ENCODE measurements around the gene ARPC5. TPM values are rescaled to one million over a fixed set of nuclear protein-coding genes. Genes with fewer than 3 reads are reported as not detected.
"Not testable (repeated sequence)": the region's sequence is repeated elsewhere in the genome, so short reads cannot be mapped to it uniquely, and the experiment has no call there.

Gene ARPC5
- total RNA-seq: 10 to 100 TPM; 62.0 to 71.4 TPM
- long read RNA-seq, full-length matches to known transcripts: 101 of 121 reads
- long read RNA-seq, partial matches to known transcripts: 19 of 121 reads
- long read RNA-seq, other reads (novel, unspliced or antisense): 1 of 121 reads

- ATAC-seq (peak; percentile 97), DNase-seq (peak; percentile 98)
Measured at GRCh38 chr1:183635606-183636333, at the start of gene ARPC5. TSS of gene ARPC5 (minus strand) at chr1:183635783. CDS start at chr1:183635659, 124 bp downstream.

DNA sequence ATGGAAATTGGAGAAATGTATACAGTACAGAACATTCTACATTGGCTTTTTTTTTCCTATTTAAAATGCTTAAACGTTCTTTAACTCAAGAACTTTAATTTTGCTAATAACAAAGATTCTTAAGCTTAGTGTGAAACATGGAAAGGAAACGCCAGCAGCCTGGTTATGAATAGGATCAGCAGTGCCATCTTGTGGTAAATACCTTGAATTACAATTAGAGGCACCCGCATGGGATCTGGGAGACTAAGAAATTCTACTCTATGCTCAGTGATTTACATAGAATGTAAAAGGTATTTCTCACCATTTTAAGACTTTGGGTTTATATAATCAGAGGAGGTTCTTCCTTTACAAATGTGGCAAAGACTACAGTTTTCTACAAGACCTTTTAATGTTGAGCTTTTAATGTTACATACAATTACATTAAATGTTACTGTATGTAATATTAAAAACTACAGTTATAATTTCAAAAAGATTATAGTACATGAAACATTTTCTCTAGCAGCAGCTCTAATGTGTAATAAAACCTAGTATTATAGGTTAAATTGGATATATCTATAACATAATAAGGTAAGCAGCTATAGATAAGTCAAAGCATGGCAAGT, 49.6 kb upstream of the ARPC5 start:
- intact Hi-C loops (cut with DNase I): no loop called here
- no peak for DNase-seq

More at GRCh38 chr1:183635606-183636333, at the start of gene ARPC5:
- intact Hi-C loops (cut with DNase I): no loop called here

DNA sequence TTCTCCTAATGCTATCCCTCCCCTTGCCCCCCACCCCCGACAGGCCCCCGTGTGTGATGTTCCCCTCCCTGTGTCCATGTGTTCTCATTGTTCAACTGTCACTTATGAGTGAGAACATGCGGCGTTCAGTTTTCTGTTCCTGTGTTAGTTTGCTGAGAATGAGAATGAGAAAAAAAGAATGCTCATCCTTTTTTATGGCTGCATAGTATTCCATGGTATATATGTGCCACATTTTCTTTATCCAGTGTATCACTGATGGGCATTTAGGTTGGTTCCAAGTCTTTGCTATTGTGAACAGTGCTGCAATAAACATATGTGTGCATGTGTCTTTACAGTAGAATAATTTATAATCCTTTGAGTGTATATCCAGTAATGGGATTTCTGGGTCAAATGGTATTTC, 43.8 kb upstream of the ARPC5 start:
- ATAC-seq; DNase-seq; intact Hi-C loops (cut with DNase I): not testable (repeated sequence)

More for the DNA sequence above, 49.6 kb upstream of the ARPC5 start:
- ATAC-seq: peak in 1 of 2 donors; percentile 70

DNA sequence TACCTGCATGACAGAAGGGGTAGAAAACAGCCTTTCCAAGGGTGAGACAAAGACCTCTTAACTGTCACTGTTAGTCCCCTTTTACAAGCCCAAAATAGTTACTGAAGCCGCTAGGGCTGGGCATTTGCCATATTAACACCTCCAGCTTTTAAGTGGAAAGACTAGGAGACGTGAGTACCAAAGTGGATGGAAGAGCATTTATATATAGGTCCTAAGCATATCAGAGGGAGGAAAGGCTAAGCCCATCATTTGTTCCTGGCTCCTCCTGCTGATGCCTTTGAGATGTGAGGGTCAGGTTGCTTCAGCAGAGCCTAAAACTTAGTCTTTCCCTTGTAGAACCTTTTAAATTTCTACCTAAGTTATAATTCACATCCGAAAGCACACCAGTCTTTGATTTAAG, 43.2 kb upstream of the ARPC5 start:
- DNase-seq: no peak
- intact Hi-C loops (cut with DNase I): no loop called here
- ATAC-seq: no peak

DNA sequence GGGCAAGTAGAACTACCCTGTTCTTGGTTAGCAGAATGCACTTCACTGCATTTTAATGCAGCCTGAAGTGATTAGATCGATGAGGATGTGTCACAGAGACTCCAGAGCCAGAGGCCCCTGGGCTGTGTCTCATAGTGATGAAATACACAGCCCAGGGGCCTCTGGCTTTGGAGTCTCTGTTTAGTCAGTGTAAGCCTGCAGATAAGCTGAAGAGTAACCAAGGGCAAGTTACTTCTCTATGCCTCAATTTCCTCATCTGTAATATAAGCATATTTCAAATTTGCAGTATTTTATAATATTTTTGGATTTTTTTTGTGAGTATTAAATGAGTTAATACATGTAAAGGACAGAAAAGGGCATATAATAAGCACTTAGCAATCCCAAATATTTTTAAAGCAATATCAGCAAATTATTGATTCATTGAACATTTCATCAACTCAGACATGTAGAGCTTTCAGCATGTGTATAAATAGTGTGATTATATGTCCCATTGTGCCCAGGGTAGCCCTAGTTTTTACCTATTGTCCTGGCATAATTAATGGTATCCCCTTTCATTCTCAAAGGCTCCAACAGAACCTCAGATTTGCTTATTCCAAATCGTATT, 41.1 kb upstream of the ARPC5 start:
- no peak for DNase-seq
- intact Hi-C loops (cut with DNase I): no loop called here
- peak in 1 of 2 donors; percentile 39 for ATAC-seq

DNA sequence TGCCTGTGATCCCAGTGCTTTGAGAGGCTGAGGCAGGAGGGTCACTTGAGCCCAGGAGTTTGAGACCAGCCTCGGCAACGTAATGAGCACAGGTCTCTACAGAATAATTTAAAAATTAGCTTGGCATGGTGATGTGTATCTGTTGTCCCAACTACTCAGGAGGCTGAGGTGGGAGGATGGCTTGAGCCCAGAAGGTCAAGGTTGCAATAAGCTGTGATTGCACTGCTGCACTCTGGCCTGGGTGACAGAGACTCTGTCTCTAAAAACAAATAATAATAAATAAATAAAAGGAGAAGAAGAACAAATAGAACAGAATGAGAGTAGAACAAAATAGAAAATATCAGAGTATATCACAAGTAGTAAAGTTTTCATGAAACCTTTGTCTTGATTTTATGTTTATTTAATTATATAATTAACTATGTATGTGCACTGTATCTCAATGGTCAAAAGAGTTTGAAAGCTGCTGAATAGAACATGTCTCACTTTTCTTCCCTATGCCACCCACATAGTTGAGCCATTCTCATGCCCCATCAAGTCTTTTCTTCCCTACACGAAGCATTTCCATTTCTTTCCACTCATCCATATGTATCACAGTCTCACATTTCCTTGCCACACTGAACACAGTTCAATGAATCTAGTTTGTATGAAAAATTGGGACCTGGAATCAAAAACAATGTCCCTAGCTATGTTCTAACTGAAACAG, 40.5 kb upstream of the ARPC5 start:
- intact Hi-C loops (cut with DNase I): no loop called here
- ATAC-seq: no peak
- DNase-seq: no peak

DNA sequence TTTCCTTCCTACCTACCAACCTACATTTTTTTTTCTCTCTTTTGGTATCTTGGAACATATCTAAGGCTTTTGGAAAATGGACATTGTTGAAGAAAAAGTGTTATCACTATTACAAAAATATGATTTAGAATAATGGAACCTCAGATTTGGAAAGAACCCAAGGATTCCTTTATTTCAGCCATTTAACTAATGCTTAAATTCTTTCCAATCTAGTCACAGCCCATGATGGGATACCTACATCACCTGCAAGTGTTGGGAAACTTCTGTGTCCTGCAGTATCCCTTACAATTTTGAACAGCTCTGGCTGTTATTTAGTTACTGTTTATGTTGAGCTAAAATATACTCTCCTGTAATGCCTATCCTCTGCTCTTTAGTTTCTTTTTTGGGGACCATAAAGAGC, 39.8 kb upstream of the ARPC5 start:
- intact Hi-C loops (cut with DNase I): no loop called here
- ATAC-seq: no peak
- DNase-seq: no peak

DNA sequence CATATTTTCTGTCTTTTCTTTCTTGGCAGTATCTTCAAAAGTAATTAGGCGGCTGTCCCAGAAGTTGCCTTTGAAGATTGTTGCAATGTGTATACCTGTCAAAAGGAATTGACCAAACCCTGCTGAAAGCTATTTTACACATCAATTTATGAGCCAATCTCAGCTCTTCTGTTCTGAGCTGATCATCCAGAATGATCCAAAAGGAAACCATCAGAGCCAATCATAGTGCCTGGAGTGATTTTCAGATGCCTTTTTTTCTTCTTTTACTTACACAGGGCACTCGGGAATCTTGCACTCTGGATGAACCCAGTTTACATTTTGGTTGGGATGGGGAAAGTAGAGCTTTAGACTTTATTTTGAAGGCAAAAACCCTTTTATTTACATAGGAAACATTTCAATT, 39.3 kb upstream of the ARPC5 start:
- DNase-seq (no peak), ATAC-seq (no peak)
- intact Hi-C loops (cut with DNase I): no loop called here

GRCh38 chr1:183674339-183674738, 38.8 kb upstream of the ARPC5 start:
- DNase-seq (no peak), ATAC-seq (peak in 1 of 2 donors; percentile 65)
- intact Hi-C loops (cut with DNase I): no loop called here

DNA sequence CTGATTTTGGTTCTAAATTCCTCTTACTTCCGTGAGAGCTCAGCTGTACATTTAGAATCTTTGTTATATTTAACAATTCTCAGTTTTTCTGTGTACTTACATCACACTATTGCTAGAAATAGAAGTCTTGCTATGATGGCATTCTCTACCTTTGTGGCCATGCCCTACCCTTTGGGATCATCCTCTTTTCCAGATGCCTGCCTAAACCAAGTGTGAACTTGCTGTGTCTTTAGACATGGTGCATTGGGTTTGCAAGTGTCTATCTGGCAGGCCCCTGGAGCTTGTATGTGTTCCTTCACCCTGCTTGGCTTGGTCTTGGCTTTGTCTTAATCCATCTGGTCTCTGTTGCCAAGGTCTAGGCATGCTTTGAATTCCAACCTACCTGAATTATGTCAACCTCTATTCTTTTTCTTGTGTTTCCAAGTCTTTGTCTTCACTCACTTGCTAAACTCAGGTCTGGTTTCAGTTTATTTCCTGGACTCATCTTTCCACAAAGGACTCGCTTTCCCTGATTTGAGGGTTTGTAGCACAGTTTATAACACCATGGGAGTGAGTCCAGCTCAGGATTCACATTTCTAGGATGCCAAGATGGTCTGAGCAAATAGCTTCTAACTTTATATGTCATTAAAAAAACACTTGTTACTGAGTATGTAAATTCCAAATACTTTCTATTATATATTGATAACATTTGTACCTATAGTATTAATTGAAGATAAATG, 38.2 kb upstream of the ARPC5 start:
- ATAC-seq (no peak), DNase-seq (no peak)
- intact Hi-C loops (cut with DNase I): no loop called here

DNA sequence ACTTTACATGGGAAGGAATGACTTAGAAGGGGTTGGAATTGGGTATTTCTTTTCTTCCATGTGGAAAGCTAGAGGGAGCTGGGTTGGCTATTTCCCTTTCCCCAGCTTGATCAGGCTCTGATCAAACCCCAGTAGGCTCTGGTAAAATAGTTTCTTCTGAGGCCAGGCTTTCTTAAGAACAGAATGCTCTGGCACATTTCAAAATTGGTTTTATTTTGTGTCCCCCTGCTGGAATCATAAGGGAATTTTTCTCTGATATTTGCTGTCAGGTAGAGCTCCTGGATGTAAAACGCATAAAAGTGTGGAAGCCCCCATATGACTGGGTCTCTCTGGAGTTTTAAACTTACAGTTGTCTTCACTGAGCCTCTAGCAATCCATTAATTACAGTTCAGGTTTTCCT, 34.6 kb upstream of the ARPC5 start:
- ATAC-seq: no peak
- DNase-seq: no peak
- intact Hi-C loops (cut with DNase I): no loop called here

DNA sequence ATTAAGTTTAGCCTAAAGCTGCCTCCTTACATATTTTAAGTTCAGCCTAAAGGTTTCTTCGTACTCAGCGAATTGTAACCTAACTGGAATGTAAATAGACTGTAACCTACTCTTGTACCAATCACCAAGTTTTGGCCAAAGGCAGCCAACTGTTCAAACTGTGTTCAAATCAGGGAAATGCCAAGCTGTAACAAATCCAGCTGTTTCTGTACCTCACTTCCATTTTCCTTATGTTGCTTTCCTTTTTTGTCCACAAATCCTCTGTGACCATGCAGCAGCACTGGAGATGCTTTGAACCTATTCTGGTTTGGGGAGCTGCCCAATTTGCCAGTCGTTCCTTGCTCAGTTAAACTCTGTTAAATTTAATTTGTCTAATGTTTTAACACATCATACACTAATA, 20.8 kb upstream of the ARPC5 start:
- ATAC-seq: no peak
- intact Hi-C loops (cut with DNase I): no loop called here
- no peak for DNase-seq

DNA sequence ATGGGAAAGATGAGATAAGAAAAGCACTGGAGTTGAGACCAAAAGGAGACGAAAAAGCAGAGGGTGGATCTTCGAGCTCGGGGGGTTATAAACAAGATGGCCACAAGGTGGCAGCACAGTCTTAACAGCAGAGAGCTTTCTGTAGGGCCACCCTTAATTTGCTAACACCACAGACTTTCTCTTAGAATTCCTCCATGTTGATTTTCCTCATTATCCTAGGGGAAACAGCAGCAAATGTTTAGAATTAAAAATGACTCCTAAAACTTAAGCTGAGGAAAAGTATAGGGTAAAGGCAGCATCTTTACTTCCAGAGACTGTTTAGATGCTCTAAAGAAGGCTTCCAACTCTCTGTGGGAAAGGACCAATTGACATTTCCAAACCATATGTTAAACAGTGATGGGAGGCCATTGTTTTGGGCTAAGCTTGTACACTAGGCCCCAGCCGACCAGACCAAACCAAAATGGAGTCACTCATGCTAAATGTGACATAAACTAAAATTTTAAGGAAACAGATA, 20.0 kb upstream of the ARPC5 start:
- intact Hi-C loops (cut with DNase I): loop anchor here in 1 of 2 donors (2.0 kb wide), 1 partner anchor 261 kb away; no protein-coding TSS in a partner anchor

GRCh38 chr1:183654706-183655105, 19.1 kb upstream of the ARPC5 start:
- ATAC-seq (no peak), DNase-seq (no peak)
- intact Hi-C loops (cut with DNase I): loop anchor here (2.0 to 5.0 kb wide), 2 partner anchors 262 to 263 kb away; no protein-coding TSS in a partner anchor

More for the DNA sequence above, 20.0 kb upstream of the ARPC5 start:
- DNase-seq: peak; percentile 83
- peak; percentile 88 to 94 for ATAC-seq

DNA sequence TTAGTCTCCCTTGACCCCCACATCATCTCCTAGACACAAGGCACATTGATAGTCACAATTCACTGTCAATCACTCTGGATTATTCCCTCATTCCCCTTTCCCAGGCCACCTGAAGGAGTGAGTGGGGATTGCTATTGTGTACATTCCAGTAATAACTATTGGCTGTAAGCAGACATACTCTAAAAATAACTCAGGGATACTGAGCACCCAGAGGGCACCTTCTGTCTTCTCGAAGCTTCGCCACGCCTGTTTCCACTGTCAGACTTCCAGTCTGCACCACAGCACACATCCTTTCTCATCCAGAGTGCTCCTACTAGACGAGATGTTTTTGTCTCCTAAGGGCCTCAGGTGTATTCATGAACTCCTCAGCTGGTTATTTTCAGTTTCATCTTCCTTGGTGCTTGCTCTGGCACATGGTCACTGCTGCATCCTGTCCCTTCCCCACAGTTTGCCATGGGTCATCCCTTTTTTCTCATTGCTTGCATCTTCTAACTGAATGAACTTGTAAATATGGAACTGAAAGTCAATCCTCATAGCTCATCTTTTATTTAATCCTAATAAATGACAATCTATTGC, 18.4 kb upstream of the ARPC5 start:
- ATAC-seq (peak in 1 of 2 donors; percentile 31), DNase-seq (no peak)
- intact Hi-C loops (cut with DNase I): loop anchor here (2.0 to 5.0 kb wide), 2 partner anchors 263 kb away; no protein-coding TSS in a partner anchor

DNA sequence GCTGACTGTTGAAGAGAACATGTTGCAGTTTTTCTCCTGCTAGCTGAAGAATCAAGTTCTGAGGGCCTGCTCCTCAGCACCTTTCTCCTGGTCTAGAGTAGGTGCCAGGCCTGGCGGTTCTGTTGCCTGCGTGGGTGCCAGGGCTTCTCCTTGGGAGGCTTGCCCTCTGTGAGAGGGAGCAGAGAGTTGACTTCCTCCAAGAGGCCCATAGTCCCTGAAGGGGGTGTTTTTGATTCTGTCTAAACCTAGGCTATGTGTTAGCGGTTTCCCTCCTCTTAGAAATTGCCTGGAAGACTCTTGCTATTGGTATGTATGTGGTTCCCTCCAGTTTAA, 17.8 kb upstream of the ARPC5 start:
- DNase-seq (no peak), ATAC-seq (peak in 1 of 2 donors; percentile 36)
- intact Hi-C loops (cut with DNase I): loop anchor here in 1 of 2 donors (5.0 kb wide), 1 partner anchor 264 kb away; no protein-coding TSS in a partner anchor

GRCh38 chr1:183652547-183653461, 17.2 kb upstream of the ARPC5 start, which contains the start of gene APOBEC4:
TSS of gene APOBEC4 (minus strand) at chr1:183653316. CDS start at chr1:183648781, 4,535 bp downstream.
- ATAC-seq (peak in 1 of 2 donors; percentile 22), DNase-seq (no peak)
- intact Hi-C loops (cut with DNase I): loop anchor here in 1 of 2 donors (5.0 kb wide), 1 partner anchor 264 kb away; no protein-coding TSS in a partner anchor
